SK-N-SH (cell line): ENCODE results near the gene CES3. TPM values are rescaled to one million over a fixed set of nuclear protein-coding genes. Genes with fewer than 3 reads are reported as not detected.

Experiments
- CTCF ChIA-PET: fragments of 300-600, 350-600 bp; formaldehyde crosslinking; extraction: SDS; loops from one replicate; lab custom pipeline; 2021; lab: Yijun Ruan, JAX
- POLR2A ChIA-PET: fragments of 350-600 bp; sonication (Branson Sonifier 250); formaldehyde crosslinking; extraction: SDS; loops from one replicate; lab custom pipeline; 2020; ENCODE audit warnings: antibody characterized with exemption, inconsistent platforms; lab: Yijun Ruan, JAX
- DNase-seq: peaks from one replicate; pipeline ENCODE4 v3.0.0; 2012
- H2AFZ ChIP-seq: fragments of 200-600 bp; sonication (generic); 2 replicates; pipeline ENCODE4 v1.8.1; 2016; ENCODE audit warnings: antibody characterized with exemption, mild to moderate bottlenecking, low read depth
- H3F3A ChIP-seq: fragments of 200-600 bp; sonication (generic); replicated peaks from 2 replicates; pipeline ENCODE3; 2016; ENCODE audit warnings: antibody characterized with exemption, mild to moderate bottlenecking; ENCODE audit not compliant: insufficient read depth
- H3K27ac ChIP-seq, 2 experiments: fragments of 200-500 bp in 1 of 2; fragments of 200-600 bp in 1 of 2; sonication (Bioruptor generic) in 1 of 2; sonication (generic), shearing (Covaris generic) in 1 of 2; 2 replicates each; pipeline versions ENCODE4 v1.5.1 to v1.6.1; 2014 to 2016; ENCODE audit warnings: low read depth in 2 of 2, inconsistent platforms in 1 of 2, low read length in 1 of 2, mild to moderate bottlenecking in 1 of 2, mixed read lengths in 1 of 2
- H3K27me3 ChIP-seq: fragments of 200-600 bp; sonication (generic), shearing (Covaris generic); 2 replicates; pipeline ENCODE4 v1.6.1; 2016; ENCODE audit warnings: mixed run types; ENCODE audit not compliant: insufficient read depth
- H3K36me3 ChIP-seq, 2 experiments: fragments of 200-500 bp in 1 of 2; fragments of 200-600 bp in 1 of 2; sonication (Bioruptor generic) in 1 of 2; sonication (generic) in 1 of 2; replicated peaks in 1 of 2; 2 replicates each; pipeline versions ENCODE3 to v1.5.1; 2014 to 2016; ENCODE audit warnings: low read length in 1 of 2, mild to moderate bottlenecking in 1 of 2; ENCODE audit not compliant: insufficient read depth in 2 of 2, control insufficient read depth in 1 of 2
- H3K4me1 ChIP-seq, 2 experiments: fragments of 200-500 bp in 1 of 2; fragments of 200-600 bp in 1 of 2; sonication (Bioruptor generic) in 1 of 2; sonication (generic), shearing (Covaris generic) in 1 of 2; 2 replicates each; pipeline versions ENCODE4 v1.5.1 to v1.6.1; 2014 to 2016; ENCODE audit warnings: low read depth in 1 of 2, low read length in 1 of 2, mixed run types in 1 of 2; ENCODE audit not compliant: insufficient read depth in 2 of 2, control insufficient read depth in 1 of 2
- H3K4me2 ChIP-seq: fragments of 200-600 bp; sonication (generic), shearing (Covaris generic); 2 replicates; pipeline ENCODE4 v1.6.1; 2017; ENCODE audit warnings: mixed run types
- H3K4me3 ChIP-seq, 2 experiments: fragments of 200-500 bp in 1 of 2; fragments of 200-600 bp in 1 of 2; sonication (Bioruptor generic) in 1 of 2; sonication (generic), shearing (Covaris generic) in 1 of 2; 2 replicates each; pipeline versions ENCODE4 v1.5.1 to v1.8.1; 2014 to 2016; ENCODE audit warnings: low read depth in 2 of 2, inconsistent platforms in 1 of 2, low read length in 1 of 2, mild to moderate bottlenecking in 1 of 2, mixed read lengths in 1 of 2, moderate library complexity in 1 of 2
- H3K79me2 ChIP-seq: fragments of 200-600 bp; sonication (generic); 2 replicates; pipeline ENCODE4 v1.8.1; 2017; ENCODE audit warnings: mild to moderate bottlenecking; ENCODE audit not compliant: insufficient read depth
- H3K9ac ChIP-seq: fragments of 200-600 bp; sonication (generic); 2 replicates; pipeline ENCODE4 v1.6.1; 2017; ENCODE audit warnings: mixed run types
- H3K9me2 ChIP-seq: fragments of 200-600 bp; sonication (generic); 2 replicates; pipeline ENCODE4 v1.6.1; 2017; ENCODE audit warnings: mixed run types
- H3K9me3 ChIP-seq: fragments of 200-600 bp; sonication (generic); 2 replicates; pipeline ENCODE4 v1.6.1; 2017; ENCODE audit warnings: mixed run types, mild to moderate bottlenecking, moderate library complexity
- H4K20me1 ChIP-seq: fragments of 200-600 bp; sonication (generic); 2 replicates; pipeline ENCODE4 v1.6.1; 2017; ENCODE audit warnings: mild to moderate bottlenecking, mixed run types; ENCODE audit not compliant: insufficient read depth
- CHD2 ChIP-seq: fragments of 150-350 bp; IDR thresholded peaks from 2 replicates; pipeline ENCODE4 v1.6.1; 2018; ENCODE audit warnings: low read length; ENCODE audit not compliant: partially characterized antibody
- FOXM1 ChIP-seq: IDR thresholded peaks from 2 replicates; pipeline ENCODE4 v1.4.0; 2012; ENCODE audit warnings: low read depth, mild to moderate bottlenecking
- MEF2A ChIP-seq: IDR thresholded peaks from 2 replicates; pipeline ENCODE4 v1.4.0; 2012; ENCODE audit warnings: low read depth, borderline replicate concordance
- MXI1 ChIP-seq: IDR thresholded peaks from 2 replicates; pipeline ENCODE4 v1.6.1; 2012; ENCODE audit warnings: mild to moderate bottlenecking, low read depth, low read length, improper control_type of control experiment
- NRF1 ChIP-seq: IDR thresholded peaks from 2 replicates; pipeline ENCODE4 v1.6.1; 2012; ENCODE audit warnings: low read depth, mild to moderate bottlenecking, low read length
- POLR2AphosphoS5 ChIP-seq: IDR thresholded peaks from 2 replicates; pipeline ENCODE4 v1.6.1; 2012; ENCODE audit warnings: low read depth, low read length
- RAD21 ChIP-seq: IDR thresholded peaks from 2 replicates; pipeline ENCODE4 v1.6.1; 2012; ENCODE audit warnings: mild to moderate bottlenecking, low read length
- RCOR1 ChIP-seq: fragments of 150-350 bp; IDR thresholded peaks from 2 replicates; pipeline ENCODE4 v1.6.1; 2017; ENCODE audit warnings: antibody characterized with exemption, low read length
- RXRA ChIP-seq: IDR thresholded peaks from 2 replicates; pipeline ENCODE4 v1.4.0; 2012; ENCODE audit warnings: low read depth, mild to moderate bottlenecking, borderline replicate concordance
- SMC3 ChIP-seq: IDR thresholded peaks from 2 replicates; pipeline ENCODE4 v1.6.1; 2012; ENCODE audit warnings: low read depth, low read length, improper control_type of control experiment
- TAF1 ChIP-seq: IDR thresholded peaks from 2 replicates; pipeline ENCODE4 v1.6.1; 2012; ENCODE audit warnings: low read depth, mild to moderate bottlenecking, low read length, moderate library complexity, borderline replicate concordance
- TCF12 ChIP-seq: IDR thresholded peaks from 2 replicates; pipeline ENCODE4 v1.4.0; 2012
- WGBS: methylation state at CpG from one replicate; pipeline ENCODE4 v1.1.6; 2017; ENCODE audit warnings: low lambda C conversion rate; 5-methylcytosine and 5-hydroxymethylcytosine counted together
- polyA plus RNA-seq, 3 experiments: library from polyadenylated mRNA; depleted of rRNA; stranded (reverse); fragments of >200 nt; gene quantifications; 2 replicates each; pipeline ENCODE4 v1.2.3, GENCODE V29; 2012
- TF ChIP-seq, protein P1 (sequence below): IDR thresholded peaks from 2 replicates; pipeline ENCODE4; 2012
- TF ChIP-seq, protein P2 (sequence below): fragments of 200-600 bp; sonication (generic); IDR thresholded peaks from 2 replicates; pipeline ENCODE4 v1.6.1; 2017; ENCODE audit warnings: antibody characterized with exemption, mild to moderate bottlenecking, moderate library complexity
- TF ChIP-seq, protein P3 (sequence below): IDR thresholded peaks from 2 replicates; pipeline ENCODE4 v1.4.0; 2012; ENCODE audit warnings: low read depth, borderline replicate concordance
- TF ChIP-seq, protein P4 (sequence below): IDR thresholded peaks from 2 replicates; pipeline ENCODE4 v1.4.0; 2012; ENCODE audit warnings: low read depth, borderline replicate concordance

CES3 gene
- polyA plus RNA-seq, 1 of the 3 experiments (the other 2 are of a cell fraction), result 1.4 TPM

DNA sequence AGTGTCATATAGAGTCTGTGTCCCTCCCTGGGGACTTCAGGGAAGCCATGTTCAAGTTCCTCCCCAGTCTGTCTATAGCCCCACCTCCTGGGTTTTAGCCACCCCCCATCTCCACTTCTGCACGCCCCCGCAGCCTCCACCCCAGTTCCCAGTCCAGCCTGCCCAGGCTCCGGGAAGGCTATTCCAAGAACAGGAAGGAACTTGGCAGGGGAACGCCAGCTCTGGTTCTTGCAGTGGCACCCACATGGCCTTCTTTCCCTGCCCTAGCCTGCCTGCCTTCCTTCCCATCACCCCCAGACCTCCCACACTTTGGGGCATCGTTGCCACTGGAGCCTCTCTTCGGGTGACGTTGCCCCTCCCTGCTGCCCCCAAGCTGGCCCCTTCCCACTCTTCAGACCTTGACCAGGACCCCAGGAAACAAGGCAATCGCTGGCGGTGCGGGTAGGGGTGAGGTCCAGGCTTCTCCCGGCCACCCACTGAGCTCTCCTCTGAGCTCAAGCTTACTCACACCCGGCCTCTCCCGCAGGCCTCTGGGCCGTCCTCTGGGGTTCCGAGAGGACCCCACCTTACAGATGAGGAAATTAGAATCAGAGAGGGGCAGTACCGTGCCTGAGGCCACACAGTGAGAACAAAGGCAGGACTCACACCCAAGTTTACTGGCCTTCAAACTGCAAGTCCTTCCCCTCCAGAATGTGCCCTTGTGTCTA, 18.1 kb downstream of the CES3 start (continued):
- TF ChIP-seq, protein P1, sequence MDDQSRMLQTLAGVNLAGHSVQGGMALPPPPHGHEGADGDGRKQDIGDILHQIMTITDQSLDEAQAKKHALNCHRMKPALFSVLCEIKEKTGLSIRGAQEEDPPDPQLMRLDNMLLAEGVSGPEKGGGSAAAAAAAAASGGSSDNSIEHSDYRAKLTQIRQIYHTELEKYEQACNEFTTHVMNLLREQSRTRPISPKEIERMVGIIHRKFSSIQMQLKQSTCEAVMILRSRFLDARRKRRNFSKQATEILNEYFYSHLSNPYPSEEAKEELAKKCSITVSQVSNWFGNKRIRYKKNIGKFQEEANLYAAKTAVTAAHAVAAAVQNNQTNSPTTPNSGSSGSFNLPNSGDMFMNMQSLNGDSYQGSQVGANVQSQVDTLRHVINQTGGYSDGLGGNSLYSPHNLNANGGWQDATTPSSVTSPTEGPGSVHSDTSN, result no peak
- TF ChIP-seq, protein P2, sequence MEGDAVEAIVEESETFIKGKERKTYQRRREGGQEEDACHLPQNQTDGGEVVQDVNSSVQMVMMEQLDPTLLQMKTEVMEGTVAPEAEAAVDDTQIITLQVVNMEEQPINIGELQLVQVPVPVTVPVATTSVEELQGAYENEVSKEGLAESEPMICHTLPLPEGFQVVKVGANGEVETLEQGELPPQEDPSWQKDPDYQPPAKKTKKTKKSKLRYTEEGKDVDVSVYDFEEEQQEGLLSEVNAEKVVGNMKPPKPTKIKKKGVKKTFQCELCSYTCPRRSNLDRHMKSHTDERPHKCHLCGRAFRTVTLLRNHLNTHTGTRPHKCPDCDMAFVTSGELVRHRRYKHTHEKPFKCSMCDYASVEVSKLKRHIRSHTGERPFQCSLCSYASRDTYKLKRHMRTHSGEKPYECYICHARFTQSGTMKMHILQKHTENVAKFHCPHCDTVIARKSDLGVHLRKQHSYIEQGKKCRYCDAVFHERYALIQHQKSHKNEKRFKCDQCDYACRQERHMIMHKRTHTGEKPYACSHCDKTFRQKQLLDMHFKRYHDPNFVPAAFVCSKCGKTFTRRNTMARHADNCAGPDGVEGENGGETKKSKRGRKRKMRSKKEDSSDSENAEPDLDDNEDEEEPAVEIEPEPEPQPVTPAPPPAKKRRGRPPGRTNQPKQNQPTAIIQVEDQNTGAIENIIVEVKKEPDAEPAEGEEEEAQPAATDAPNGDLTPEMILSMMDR, result no peak
- TF ChIP-seq RCOR1 (no peak), SMC3 (no peak), TCF12 (no peak), NRF1 (no peak), POLR2AphosphoS5 (no peak), MXI1 (no peak), RXRA (no peak)

DNA sequence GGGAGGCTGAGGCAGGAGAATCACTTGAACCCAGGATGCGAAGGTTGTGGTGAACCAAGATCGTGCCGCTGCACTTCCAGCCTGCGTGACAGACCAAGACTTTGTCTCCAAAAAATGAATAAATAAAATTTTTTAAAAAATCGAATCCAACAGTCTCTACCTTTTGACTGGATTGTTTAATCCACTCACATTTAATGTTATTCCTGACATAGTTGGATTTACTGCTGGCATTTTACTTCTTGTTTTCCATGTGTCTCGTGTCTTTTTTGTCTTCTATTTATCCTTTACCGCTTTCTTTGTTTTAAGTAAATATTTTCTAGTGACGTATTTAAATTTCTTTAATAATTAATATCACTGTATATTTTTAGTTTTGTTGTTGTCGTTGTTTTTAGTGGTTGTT, 22.0 kb downstream of the CES3 start:
- Histone ChIP-seq H3K9me3 (no peaks in the 10 kb centered on the region), H3K27me3 (no peaks in the 10 kb centered on the region), H3K4me3 (no peak overlapping the region), H3K27ac (no peak overlapping the region), H4K20me1 (no peaks in the 10 kb centered on the region), H3K4me2 (no peak overlapping the region), H3K9ac (no peak overlapping the region), H2AFZ (no peak overlapping the region), H3K79me2 (no peaks in the 10 kb centered on the region), H3F3A (no peaks in the 10 kb centered on the region), H3K36me3 (no peaks in the 10 kb centered on the region), H3K4me1 (no peaks in the 10 kb centered on the region), H3K9me2 (no peaks in the 10 kb centered on the region)
- TF ChIP-seq FOXM1 (no peak), CHD2 (no peak), MEF2A (no peak), TAF1 (no peak), SMC3 (no peak), RAD21 (no peak)
- TF ChIP-seq, protein P3, sequence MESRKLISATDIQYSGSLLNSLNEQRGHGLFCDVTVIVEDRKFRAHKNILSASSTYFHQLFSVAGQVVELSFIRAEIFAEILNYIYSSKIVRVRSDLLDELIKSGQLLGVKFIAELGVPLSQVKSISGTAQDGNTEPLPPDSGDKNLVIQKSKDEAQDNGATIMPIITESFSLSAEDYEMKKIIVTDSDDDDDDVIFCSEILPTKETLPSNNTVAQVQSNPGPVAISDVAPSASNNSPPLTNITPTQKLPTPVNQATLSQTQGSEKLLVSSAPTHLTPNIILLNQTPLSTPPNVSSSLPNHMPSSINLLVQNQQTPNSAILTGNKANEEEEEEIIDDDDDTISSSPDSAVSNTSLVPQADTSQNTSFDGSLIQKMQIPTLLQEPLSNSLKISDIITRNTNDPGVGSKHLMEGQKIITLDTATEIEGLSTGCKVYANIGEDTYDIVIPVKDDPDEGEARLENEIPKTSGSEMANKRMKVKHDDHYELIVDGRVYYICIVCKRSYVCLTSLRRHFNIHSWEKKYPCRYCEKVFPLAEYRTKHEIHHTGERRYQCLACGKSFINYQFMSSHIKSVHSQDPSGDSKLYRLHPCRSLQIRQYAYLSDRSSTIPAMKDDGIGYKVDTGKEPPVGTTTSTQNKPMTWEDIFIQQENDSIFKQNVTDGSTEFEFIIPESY, result no peak
- TF ChIP-seq, protein P4, sequence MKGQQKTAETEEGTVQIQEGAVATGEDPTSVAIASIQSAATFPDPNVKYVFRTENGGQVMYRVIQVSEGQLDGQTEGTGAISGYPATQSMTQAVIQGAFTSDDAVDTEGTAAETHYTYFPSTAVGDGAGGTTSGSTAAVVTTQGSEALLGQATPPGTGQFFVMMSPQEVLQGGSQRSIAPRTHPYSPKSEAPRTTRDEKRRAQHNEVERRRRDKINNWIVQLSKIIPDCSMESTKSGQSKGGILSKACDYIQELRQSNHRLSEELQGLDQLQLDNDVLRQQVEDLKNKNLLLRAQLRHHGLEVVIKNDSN, result no peak
- ChIA-PET CTCF (interaction anchor here (0.6 to 1.9 kb wide), 7 partner anchors 22 to 194 kb away, joined by 3 to 9 read pairs (median 4); partner anchors contain the start of genes CES3, FBXL8 and TRADD), POLR2A (no interaction called here)
- 77% methylated on average over 9 of the region's 9 CpGs for WGBS
- no peak for DNase-seq
